Measurements from ENCODE around the gene ERMARD. TPM values are rescaled to one million over a fixed set of nuclear protein-coding genes. Genes with fewer than 3 reads are reported as not detected.

The ERMARD gene
- total RNA-seq: 13.5 and 20.8 TPM in 2 replicates
- polyA plus RNA-seq (2012): 26.9 TPM

DNA sequence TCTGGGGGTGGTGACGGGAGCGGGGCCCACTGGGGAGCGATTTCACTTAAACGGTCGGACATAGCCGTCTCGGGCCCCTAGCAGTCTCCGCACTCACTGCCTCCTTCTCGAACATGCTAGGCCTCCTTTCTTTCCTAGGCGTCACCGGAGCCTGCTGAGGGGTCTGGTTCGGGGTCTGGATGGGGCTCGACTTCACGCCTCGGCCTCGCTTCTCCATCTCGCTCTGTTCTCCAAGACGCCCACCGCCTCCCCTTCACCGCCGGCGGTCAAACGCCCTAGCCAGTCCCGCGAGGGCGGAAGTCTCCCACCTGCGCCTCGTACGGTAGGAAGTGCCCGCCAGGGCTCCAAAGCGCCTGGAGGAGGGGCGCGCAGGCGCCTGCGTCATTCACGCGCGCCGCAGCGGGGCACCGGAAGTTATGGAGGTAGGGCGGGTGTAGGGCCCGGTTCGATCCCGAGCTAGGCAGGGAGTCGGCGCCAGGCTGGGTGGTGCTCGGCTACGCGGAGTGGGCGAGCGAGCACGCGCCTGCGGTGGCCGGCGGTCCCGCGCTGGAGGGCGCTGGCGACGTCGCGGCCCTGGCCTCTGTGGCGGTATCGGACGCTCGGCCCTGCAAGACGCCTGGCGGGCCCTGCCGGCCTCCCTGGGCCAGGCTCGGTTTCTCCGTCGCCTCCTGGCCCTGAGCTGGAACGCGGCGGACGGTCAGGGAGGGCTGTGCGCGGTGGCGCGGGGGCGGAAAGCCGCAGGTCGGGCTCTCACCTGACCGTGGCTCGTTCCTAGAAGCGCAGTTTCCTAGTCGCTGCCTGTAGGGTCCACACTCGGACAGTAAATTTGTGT lies at the start of gene ERMARD, which contains the start of gene DYNLT2:
Gene ERMARD, plus strand, starts transcription at position 381 of the 832 bp plus-strand sequence. Its CDS starts 36 bp downstream, at position 417.
Gene DYNLT2, minus strand, starts transcription at position 331 of the 832 bp plus-strand sequence. Its CDS starts 114 bp downstream, at position 217.
- peak; percentile 96 for DNase-seq (ENCODE audit: low read depth)

DNA sequence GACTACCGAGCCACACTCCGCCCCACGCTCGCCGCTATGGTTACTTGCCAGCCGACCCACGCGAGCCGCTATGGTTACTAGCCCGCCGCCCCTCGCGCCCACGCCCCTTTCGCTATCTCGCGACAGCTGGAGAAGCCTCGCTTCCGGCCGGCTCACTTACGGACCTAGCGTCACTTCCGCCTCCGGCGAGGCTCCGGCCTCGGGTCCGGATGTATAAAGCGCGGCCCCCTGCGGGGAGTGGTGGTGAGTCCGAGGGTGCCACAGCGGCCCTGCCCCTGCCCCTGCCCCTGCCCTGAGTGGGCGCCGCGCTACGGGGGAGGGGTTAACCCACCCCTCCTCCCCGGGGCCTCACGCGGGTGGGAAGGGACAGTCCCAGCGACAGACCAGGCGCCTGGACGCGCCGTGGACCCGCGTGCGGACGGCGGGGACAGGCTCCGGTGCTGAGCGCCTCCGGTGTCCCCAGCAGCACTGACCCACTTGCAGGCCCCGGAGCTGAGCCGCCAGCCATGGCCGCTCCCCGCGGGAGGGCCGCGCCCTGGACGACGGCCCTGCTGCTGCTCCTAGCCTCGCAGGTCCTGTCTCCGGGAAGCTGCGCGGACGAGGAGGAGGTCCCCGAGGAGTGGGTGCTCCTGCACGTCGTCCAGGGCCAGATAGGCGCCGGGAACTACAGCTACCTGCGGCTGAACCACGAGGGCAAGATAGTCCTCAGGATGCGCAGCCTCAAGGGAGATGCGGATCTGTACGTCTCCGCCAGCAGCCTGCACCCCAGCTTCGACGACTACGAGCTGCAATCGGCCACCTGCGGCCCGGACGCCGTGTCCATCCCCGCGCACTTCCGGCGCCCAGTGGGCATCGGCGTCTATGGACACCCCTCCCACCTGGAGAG lies 49.2 kb upstream of the ERMARD start, which contains the start of the genes C6orf120 and WDR27:
Gene C6orf120, plus strand, starts transcription at position 173 of the 886 bp plus-strand sequence. Its CDS starts 334 bp downstream, at position 507.
Gene WDR27, minus strand, starts transcription at position 76 of the 886 bp plus-strand sequence. CDS start 13,024 bp downstream, outside the sequence.
- peak; percentile 98 for DNase-seq (ENCODE audit: low read depth)

DNA sequence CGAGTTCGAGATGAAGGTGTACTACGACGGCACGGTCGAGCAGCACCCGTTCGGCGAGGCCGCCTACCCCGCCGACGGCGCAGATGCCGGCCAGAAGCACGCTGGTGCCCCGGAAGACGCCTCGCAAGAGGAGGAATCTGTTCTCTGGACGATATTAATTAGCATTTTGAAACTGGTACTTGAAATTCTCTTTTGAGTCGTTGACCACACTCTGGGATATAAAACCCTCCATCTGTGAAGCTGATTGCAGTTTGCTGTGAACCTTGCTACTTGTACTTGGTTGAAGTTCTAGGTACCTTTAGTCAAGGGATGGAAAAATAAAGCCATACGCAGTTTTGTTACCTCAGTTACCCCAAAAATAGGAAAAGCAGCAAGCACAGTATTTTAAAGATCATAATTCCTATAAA lies 48.6 kb upstream of the ERMARD start:
- no peak for DNase-seq (ENCODE audit: low read depth)

DNA sequence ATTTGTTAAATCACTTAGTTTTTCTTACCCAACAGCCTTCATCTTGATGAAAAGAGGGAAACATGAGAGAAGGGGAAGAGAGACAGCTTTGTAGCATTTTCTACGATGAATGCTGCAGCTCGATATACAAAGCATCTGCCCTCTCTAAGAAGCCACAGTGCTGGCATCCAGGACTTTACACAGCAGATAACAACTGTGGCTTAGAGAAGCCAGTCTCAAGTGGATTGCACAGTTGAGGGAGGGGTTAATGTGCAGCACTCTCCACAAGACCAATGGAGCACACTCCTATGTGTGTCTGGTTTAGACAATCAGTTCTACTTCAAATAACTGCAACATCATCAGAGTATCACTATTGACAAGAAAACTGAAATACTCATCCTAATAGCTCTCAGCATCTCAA lies 43.6 kb upstream of the ERMARD start:
- DNase-seq (ENCODE audit: low read depth): no peak

DNA sequence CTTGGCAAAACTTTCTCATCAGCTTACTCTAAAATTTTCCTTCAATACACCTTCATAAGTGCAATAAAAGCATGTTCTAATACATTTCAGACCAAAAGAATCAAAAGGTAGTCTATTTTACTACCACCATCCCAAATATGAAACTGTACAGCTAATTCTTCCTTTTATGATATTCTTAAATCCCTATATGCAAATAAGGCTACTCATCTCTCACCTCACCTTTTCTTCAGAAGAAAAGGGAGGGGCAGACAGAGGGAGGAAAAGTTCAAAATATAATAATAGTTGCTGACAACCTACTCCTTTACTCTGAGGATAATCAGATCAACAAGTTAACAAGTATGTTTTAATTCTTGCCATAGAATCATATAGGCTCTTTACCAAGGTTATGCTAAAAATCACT lies 42.1 kb upstream of the ERMARD start:
- no peak for DNase-seq (ENCODE audit: low read depth)

DNA sequence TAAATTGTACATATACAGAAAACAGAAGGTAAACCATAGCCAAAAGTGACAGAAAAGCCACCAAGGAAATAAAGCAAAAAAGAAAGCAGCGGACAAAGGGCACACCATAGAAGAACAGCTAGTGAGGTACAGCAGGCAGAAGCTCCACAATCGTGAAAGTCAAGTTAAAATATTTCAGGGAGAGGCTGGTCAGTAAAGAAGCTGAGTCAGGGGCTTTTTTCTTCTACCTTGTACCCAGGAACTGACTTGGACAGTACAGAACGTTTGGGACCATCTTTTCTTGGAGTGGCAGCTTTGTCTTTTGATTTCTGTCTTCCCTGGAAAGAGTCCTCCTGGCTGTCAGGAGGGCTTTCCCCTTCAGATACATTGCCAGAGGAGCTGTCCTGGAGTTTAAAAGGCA lies 41.4 kb upstream of the ERMARD start:
- no peak for DNase-seq (ENCODE audit: low read depth)

DNA sequence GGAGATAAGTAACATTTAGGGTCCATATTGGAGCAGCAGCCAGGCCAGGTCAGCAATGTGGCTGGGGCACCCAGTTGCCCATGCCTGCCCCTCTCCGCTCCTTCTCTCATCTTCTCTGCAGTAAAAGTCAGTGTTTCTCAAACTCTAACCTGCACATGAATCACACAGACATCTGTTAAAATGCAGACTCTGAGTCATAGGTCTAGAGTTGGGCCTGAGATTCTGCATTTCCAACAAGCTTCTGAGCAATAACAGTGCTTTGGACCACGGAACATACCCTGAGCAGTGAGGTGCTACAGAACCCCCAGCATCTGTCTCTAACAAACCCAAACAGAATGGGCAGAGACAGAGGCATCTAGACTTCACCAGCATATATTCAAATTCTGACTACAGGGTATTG lies 37.2 kb upstream of the ERMARD start:
- DNase-seq (ENCODE audit: low read depth): no peak

DNA sequence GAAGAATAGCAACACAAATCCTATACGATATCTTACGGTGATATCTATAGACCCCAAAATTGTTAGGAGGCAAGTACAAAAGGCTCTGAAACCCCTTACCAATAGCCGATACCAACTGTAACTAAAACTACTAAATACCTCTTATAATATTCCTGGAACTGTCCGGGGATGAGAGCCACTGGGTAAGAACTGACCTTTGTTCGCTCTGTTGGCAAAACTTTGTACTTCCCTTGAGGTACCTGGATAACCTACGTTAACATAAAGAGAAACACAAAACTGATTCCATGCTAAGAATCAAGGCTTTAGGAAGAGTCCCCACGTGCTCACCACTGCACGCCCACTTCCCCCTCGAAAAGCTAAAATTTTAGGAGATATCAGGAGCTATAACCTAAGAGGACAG lies 36.8 kb upstream of the ERMARD start:
- DNase-seq (ENCODE audit: low read depth): no peak

DNA sequence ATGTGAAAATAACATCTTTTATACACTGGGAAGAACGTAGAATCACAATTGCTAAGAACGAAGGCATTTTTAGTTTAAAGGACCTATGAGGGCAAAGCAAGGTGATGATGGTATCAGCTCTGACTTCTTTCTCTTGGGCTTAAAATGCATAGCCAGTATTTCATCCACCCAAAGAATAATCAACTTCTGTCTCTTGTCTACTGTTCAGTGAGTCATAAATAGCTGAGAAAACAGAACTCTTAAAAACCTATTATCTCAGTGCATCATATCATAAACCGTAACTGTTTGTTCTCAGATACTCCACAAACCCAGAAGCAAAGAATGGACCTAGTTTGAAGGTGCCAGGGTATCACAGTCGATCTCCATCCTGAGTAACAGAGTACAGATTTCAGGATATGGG lies 32.3 kb upstream of the ERMARD start:
- DNase-seq (ENCODE audit: low read depth): no peak

DNA sequence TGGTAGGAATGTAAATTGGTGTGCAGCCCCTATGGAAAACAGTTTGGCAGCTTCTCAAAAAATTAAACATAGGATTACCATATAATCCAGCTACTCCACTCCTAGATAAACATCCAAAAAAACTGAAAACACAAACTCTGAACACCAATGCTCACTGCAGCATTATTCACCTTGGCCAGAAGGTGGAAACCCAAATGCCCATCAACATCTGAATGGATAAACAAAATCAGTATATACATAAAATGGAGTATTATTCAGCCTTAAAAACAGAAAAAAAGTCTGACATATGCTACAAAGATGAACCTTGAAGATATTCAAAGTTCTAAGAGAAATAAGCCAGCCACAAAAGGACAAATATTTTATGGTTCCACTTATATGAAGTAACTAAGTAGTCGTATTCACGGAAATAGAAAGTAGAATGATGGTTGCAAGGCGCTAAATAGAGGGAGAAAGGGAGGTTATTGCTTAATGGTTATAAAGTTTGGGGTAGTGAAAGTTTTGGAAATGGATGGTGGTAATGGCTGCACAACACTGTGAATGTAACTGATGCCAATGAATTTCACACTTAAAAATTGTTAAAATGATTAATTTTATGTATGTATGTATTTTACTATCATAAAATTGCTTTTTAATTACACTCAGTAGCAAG lies 31.1 kb upstream of the ERMARD start:
- no peak for DNase-seq (ENCODE audit: low read depth)

DNA sequence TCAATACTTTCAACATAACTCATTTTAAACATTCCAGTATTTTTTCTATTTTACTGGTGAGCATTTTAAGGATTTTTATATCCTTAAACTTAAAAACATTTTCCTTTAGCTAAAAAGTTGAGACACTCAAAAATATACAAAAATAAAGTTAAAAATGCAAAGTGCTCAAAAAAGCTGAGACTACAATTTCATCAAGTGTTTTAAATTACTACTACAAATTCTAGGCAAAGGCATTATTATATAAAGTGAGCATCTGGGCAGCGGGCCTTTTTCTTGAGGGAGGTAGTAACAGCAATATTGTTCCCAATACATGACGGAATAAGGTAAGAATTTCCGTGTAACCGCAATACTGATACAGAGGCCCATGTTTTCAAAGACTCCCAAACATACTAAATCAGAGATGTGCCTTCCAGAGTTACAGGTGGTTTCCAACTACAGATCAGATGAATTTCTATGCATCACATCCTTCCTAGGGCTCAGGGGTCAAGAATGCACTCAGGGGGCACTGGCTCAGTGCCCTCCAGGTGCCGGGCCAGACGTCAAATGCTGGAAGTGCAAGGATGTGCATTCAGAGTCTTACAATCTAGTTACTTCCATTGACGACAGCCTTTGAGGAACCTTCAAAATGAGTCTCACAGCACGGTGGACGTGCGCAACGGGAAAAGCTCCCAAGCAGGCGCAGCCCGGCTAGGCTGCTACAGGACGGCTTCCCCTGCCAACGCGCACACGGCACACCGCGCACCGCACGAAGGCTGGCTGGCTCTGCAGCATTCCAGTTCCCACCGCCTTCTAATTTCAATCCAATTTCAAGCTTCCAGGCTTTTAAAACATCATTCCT lies 28.8 kb upstream of the ERMARD start:
- peak; percentile 59 for DNase-seq (ENCODE audit: low read depth)

DNA sequence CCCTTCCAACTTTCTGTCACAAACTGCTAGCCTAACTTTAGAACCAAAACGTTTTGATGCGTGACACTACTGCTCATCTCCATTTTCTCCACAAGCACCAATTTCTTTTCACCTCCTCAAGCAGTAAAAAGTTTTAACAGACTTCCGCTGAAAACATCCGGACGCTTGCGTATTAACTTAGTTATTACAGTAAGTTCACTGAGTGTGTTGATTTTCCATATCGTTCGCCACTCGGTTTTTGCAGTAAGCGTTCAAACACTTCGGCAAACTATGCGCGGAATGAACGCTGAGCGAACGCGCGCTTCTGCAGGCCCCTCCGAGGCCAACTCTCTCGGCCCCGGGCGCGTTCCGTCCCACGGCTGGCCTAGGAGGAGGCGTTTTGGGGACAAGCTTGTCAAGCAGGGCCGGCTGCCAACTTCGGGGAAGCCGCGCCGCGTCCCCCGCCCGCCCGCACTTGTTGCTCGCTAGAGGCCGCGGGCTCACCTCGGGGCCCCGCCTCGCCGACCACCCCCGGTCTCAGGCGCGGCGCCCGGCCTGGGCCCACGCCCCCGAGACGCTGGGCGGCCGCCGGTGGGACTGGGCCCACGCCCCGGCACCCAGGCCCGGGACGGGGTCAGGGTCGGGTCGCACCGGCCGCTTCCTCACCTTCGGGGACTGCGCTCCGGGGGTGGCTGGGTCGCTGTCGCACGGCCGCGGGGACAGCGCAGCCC lies 28.1 kb upstream of the ERMARD start:
- peak; percentile 68 for DNase-seq (ENCODE audit: low read depth)

DNA sequence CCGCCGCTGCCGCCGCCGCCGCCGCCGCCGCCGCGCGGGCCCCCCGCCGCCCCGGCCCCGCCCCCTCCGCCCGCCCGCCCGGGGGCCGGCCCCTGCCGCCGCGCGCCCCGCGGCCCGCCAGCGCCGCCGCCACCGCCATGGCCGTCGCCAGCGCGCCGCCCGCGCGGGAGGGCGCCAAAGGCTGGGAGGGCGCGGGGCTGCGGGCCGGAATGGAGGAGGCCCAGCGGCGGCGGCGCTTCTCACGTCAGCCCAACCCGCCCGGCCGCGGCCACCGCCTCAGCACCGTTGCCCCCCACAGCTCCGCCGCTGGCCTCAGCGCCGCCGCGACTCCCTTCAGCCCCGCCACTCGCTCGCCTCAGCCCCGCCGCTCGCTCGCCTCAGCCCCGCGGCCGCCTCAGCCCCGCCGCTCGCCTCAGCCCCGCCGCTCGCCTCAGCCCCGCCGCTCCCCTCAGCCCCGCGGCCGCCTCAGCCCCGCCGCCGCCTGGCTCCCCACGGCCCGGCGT lies 27.4 kb upstream of the ERMARD start:
- peak; percentile 37 for DNase-seq (ENCODE audit: low read depth)

DNA sequence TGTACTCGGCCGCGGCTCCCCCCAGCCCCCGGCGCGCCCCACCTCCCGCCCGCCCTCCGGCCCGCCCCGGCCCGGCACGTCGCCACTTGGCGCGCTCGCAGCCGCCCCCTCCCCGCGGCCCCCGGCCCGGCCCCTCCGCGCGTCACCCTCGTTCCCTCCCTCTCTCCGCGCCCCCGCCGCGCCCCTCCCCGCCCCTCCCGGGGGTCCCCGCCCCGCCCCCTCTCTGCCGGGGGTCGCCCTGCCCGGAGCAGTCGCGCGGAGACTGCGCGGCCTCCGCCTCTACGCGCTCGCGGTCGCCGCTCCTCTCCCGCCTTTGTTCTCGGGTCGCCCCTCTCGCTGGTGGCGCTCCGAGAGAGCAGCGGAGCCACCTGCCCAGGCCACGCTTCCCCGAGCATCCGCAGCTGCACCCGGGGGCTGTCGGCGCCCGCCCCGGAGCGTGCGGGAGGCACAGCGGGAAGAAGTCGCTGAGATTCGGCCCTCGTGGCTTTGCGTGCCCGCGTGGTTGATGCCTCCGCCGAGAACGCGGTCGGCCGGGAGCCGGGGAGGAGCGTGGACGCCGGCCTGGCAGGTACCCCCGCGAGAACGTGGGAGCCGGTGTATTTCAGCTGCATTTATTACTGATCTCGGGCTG lies 26.8 kb upstream of the ERMARD start, which contains the start of gene PHF10:
Gene PHF10, minus strand, starts transcription at position 7 of the 631 bp plus-strand sequence. CDS start 569 bp downstream, outside the sequence.
- DNase-seq (ENCODE audit: low read depth): peak; percentile 54

DNA sequence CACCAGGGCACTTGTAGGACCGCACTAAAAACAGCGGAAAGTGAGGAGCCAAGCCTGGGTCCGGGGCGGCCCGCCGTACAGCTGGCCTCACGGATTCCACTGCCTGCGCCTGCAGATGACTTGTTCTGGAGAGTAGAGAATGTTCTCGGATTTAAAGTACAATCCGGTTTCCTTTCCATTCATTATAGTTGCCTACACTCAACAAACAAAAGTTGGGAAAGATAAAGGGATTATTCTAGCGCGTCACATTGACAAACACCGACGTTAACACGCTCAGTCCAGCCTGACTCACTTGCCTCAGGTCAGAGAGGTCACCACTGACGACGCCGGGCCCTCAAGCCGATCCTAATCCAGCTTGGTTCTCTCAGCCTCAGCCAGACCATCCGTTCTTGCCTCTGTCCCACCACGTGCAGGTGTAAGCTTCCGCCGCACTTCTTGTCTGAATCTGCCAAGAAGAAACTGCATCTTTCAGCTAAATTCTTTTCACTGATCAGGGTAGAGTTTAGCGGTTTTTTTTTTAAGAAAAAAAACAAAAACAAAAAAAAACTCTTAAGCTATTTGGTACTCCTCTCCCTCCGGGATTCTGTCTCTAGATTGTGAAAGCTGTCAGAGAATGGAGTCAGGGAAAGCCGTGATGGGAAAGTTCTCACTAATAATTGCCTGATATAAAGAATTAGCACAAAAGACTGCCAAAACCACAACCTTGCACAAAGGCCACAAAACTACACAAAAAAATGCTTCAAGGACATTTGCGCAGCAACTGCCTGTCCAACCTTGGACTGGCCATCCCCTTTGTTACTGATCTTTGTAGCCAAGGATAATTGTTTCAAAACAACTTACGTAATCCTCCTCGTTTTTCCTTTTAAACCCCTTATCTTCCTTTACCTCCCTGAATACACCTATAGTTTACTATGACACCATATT lies 26.0 kb upstream of the ERMARD start:
- peak; percentile 51 for DNase-seq (ENCODE audit: low read depth)

DNA sequence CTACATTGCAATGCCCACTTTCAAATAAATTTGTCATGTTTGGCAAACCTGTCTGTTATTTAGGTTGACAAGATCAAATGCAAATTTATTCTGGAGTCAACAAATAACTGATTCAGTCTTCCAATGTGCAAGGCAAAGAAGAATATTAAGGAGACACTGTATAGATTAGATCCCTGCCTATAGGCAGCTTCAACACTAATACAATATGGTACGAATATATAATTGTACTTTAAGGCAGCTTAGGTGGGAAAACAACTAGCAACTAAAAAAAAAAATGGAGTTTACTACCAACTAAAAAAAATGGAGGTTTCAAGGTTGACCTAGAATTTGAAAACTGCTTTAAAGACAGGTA lies 25.4 kb upstream of the ERMARD start:
- no peak for DNase-seq (ENCODE audit: low read depth)

DNA sequence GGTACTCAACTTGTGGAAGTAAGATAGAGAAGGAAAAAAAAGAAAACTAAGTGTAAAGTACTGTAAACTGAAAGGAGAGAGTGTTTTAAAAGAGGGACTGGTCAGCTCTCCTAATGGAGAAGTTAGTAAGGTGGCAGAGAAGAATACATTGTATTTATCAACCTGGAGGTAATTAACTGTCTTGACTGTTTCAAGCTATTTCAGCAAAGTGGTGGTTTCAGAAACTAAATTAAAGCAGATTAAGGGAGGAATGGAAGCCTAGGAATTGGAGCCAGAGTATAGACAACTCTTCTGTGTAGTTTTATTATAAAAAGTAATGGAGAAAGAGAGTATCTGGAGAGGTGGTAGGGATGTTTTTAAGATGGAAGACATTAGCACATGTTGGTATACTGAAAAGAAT lies 24.5 kb upstream of the ERMARD start:
- DNase-seq (ENCODE audit: low read depth): no peak

DNA sequence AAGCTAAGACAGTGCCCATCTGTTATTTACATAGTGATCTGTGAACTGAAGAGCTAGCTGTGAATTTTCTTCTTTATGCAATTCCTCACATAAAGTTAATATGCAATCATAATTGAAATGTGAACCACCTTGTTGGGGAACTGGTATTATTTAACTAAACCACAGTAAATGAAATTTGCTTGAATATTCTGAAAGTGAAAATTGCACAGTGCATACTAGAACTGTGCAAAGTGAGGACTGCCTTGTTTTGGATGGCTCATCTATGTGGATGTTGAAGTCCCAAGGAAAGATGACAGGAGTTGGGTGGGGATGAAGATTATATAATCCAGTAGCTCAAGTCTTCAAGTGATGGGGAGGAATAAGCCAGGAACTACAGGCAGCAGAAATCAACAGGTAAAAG lies 21.5 kb upstream of the ERMARD start:
- DNase-seq (ENCODE audit: low read depth): no peak

Measured in myocyte (in vitro differentiated cells).